ENCODE measurements around the gene HHEX.
A peak's percentile ranks its signal among the peaks of the same experiment; 100 is the strongest.

HHEX gene

DNA sequence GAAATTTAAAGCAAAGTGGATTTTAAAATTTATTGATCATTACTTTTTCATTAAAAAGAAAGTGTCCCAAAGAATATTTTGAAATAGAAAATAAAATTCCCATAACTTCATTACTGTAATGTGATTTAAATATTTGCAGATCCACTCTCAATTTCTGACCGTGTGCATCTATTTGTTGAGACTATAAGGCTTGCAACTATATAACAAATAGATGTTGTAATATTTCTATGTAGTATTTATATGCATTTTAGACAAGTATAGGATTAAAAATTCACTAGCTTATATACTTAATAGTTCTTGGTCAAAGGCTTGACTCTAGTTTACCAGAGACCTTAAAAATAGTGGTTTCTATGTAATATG, 3.8 kb downstream of the HHEX start:
- DNase-seq: no peak

DNA sequence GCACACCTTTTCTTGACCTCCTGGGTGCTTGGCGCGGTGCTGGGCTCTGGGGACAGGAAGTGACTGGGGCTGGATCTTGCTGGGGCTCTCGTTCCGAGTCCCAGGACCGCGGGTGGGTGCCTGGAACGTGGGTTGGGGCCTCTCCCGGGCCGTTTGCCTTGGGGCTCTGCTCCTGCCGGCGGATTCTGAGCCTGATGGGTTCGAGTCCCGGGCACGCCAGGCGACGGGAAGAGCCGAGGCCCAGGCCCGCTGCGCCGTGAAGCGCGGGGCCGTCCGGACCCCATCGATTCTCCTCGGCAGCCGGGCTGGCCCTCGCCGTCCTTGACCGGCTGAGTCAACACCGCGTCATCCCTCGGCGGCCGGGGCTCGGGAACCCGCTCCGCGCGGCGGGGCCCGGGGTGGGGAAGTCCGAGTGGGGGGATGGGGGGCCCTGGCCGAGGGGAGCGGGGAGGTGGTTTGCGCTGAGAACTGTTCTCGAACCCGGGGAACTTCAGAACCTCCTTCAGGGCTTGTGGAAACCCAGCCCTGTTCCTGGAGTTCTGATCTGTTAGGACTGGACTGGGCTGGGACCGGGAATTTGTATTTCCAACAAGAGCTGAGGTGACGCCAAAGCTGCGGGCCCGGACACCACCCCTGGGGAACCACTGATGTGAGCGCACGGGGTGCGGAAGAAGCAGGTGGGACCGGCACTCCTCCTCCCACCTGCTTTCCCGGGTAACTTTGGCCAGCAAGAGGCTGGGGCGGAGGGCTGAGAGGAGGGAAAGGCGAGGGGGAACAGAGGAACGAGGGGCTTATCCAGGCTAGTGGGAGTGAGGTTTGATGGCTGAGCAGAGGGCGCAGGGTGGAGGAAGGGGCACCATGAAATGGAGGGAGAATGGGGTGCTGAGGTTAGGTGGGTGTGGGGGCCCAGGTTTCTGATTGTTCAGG, 6.2 kb downstream of the HHEX start:
- DNase-seq: no peak

DNA sequence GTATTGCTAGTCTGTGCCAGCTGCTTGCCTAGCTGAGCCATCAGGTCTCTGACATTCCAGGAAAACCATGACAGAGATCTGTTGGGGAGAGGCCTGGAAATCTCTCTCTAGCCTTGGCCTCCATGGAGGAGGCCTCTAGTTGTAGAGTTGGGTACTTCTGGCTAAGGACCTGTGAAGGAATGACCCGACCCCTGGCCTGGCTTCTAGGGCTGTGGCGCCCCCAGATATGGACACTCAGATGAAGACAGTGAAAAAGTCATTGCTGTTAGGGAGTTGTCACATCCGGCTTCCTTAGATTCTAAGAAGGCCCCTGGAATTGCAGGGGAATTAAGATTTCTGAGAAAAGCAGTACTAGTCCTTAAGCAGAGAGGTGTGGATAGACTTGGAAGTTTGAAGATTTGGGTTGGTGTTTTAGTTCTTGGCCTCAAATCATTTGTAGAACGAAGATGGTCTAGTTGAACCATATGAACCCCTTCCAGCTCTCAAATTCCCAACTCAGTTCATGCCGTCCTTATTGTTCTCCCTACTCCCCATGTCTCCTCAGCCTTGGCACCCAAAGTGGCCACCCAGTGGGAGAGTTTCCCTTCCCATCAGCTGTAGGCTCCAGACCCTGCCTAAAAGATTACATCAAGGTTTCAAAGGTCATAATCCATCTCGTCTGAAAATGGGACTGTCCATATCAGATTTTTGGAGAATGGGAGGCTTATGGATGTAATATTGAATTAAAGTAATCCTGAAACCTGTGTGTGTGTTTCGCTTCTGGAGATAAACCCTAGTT, 7.0 kb downstream of the HHEX start:
- no peak for DNase-seq

DNA sequence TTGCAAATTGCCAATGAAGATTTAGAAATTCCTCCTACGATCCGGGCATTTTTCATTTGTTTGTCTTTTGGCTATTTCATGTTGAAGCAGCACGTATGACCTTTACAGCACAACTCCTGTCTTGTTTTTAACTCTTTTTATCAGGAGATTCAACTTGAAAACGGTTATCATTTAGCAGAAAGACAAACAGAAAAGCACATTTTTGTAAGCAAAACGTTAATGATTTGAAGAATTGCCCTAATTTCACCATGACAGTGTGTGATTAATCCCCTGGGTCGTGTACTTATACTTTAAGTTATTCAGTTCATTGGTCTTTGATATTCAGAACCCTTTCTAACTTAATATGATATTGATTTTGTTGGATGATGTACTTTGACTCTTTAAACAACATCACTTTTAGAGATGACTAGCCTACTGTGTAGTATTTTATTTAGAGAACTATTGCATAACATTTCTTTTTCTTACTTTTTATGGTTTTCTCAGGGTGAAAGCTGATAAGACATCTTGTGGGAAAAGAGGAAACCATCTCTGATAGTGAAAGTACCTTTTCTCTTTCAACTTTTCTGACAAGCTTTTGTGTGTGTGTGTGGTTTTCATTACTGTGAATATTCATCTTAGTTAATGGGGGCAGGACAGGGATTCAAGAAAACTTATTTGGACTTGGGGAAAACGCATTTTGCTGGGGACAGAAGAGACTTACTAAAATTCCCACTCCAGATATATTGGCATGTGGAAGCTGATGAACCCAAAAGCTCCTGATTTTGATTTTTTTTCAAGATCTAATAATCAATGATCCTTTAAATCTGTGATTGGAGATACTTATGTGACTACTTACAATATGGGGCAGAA, 8.1 kb downstream of the HHEX start:
- DNase-seq: peak; percentile 60 to 66

DNA sequence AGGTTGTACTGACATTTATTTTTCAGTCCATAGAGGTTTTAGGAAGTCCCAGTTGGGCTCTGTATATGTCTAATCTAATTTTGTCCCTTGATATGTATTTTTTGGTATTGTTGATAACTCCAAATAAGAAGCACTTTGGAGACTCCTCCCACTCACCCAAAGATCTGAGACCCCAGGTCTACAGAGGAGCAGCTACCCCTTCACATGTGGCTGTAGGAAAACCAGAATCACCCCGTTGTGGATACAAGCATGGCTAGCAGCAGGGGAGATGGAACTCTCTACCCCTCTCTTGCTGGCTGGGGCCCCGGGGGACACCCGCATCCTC, 9.4 kb downstream of the HHEX start:
- DNase-seq: no peak

DNA sequence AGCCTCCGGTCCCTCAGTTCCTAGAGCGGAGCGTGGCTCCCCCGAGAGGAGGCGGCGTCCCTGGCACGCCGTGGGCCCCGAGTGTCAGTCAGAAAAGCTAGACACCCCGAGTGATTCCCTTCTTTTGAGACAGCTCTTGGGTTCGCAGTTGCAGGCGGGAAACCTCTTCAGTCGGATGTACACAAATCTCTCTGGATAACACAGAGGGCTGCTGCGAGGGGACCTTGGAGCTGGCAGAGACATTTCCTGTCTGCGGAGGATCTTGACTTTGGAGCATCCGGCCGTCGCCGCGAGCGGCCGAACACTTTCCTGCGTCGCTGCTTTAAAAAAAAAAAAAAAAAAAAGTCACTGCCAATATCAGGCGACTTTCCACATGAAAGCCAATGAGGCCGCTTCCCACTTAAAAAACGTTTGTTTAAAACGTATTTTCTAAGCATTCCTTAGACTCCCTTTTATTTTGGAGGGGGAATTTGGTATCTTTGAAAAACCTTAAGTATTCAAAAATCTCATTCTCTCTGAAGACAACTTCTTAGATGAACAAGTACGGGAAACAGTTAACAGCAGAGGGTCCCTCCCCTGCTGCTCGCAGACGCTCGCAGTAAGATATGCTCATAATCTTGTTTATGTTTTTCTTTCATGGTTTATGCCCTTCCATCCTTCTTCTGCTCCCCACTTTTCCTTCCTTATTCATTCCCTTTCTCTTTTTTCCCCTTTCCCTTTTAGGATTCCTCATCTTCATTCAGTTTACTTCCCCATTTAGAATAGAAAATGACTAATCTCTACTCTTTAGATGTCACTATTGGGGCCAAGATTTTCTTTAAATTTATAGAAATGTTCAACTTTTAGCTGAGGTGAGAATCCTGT, 10.0 kb downstream of the HHEX start:
- peak; percentile 88 to 89 for DNase-seq

DNA sequence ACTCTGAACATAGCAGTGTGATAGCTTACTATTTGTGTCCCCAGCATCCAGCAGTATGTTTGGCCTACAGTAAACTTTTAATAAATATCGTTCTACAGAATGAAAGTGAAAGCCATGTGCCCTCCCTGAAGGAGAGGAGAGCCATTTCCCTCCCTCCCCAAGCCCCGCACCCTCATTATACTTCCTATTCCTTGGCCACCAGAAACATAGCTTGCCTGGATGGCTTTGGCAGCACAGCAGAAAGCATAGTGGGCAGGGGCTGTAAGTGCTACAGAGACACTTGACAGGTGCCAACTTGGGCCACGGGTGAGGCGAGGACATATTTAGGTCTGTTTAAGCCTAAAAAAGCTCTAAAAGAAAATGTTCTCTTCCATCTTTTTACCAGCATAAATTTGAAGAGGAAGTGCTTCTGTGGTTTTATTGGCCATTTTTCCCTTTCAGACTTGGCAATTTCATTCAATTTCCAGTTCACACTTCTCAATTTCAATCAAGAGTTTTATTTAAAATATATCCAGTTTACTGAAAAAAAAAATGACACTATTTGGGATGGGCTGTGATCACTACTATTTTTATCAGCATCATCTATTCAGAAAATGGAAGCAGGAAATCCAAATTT, 12.7 kb downstream of the HHEX start:
- peak; percentile 58 to 60 for DNase-seq

DNA sequence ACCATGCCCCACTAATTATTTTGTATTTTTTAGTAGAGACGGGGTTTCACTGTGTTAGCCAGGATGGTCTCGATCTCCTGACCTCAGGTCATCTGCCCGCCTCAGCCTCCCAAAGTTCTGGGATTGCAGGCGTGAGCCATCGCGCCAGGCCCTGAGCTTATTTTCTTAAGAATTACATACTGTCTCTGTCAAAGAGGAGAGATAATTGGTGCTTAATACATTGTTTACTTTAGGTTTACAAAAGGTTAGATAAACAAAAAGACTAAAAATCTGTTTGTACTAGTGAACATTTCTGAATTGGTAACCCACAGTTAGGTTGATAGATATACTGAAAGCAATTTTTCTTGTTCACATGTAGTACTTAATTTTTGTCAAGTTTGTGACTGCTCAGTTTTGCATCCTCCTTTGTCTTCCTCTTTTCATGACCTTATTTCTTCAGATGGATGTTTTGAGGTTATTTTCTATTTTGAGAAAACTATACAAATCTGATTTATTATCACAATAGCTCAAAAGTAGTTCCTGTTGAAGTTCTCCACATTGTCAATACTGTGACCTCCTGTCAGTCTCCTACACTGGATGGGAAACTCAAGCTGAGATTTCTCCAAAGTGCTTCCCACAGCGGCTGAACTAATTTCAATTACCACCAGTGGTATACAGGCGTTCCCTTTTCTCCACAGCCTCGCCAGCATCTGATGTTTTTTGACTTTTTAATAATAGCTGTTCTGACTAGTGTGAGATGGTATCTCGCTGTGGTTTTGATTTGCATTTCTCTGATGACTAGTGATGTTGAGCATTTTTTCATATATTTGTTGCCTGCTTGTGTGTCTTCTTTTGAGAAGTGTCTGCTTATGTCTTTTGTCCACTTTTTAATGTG, 22.5 kb downstream of the HHEX start:
- DNase-seq: peak in 1 of 2 experiments; percentile 27

DNA sequence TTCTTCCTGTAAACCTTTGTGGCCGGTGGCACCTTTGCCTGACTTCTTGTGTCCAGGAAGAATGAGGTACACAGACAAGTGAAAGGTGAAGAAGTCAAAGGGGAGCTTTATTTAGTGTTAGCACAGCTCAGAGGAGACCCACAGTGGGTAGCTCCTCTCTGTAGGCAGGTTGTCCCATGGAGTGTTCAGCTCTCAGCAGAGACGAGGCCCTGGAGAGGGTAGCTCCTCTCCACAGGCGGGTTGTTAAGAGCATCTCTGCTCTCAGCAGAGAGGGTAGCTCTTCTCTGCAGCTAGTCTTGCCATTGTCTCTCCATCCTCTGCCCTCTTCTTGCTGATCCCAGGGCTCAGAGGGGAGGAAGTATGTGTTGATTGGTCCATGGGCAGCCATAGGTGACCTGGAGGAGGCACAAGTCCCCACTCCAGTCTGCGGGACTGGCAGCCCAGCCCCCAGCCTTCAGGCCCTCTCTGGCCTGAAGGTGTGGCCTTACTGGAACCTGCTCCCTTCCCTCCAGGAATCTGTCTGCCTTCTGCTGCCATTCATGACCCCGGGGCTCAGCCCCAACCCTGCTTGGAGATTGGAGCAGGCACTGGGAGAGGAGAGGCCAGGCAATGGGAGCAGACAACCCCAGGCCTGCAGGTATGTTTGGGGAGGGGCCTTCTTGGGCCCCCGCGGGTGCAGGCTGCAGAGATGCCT, 24.5 kb downstream of the HHEX start:
- no peak for DNase-seq

DNA sequence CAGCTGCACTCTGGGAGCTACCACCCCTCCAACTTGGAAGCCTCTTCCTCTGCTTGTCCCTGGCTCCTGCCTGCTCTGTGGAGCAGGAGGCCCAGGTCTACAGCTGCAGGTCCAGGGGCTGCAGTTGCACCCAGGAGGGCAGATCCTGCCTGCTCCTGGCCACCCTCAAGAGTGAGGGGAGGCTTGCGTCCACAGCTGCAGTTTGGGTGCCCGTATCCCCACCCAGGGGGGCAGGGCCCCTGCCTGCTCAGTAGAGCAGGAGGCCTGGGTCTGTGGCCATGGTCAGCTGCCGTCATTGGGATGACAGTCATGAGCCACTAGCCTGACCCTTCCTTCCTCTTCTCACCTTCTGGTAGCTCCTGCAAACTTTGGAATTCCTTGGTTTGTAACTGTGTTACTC, 25.1 kb downstream of the HHEX start:
- no peak for DNase-seq

DNA sequence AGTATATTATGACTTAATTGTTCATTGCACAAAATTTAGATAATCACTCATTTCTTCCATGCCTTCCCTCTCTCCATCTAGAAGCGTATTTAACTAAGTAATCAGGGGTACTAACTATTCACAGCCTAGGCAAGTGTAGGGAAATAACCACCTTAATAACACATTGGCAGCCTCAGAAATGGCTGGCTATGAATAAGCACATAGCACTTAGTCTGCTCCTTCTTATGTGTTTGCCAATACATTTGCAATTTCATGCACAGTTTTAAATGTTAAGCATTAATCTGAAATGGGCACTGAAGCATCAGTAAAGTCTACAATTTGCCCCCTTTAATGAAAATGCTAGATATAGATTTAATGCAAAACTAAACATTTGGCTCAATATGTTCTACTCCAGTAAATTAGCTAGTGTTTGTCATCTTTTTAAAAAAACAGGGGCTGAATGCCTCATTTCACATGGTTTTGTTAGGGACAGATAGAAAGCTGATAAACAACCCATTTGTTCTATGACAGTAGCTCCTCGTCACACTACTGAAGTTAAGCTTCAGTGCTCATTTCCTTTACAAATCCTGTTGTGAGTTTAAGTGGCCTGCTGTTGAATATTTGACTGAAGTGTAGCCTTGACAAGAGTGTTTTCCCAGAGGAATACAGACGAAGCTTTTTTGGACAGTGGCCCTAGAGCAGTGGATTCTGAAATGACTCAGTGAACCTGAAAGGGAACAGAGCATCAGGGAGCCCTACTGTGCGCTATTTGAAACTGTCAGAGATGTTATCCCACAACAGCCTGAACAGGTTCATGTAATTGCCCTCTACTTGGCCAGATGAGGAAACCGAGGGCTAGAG, 30.5 kb downstream of the HHEX start:
- no peak for DNase-seq

DNA sequence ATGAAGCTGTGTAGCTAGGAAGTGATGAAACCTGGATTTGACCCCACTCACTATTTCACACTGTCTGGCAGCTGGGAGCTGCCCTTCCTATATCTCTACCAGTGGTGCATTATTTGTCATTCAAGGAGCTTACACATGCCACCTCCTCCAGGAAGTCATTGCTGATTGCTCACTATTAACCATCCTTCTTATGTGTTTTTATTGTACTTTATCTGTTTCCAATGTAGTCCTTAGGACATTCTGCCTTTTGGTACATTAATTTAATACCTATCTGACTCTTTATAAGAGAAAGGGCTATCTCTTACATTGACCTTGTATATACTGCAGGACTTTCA, 31.0 kb downstream of the HHEX start:
- no peak for DNase-seq

DNA sequence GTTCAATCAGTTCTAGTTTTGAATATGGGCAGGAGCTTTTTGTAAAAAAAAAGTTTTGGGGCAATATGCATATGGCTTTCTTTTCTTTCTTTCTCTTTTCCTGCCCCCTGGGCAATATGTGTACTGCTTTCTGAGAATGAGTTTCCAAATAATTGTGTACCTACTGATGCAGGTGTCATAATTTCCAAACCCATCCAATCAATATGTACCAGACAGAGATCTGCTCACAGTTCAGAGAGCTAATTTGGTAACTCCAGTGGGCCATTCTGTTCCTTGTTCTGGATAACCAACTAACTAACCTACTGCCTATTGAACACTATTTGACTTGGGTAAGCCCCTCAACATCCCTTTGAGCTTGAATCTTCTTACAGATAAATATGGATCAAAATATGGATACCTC, 32.6 kb downstream of the HHEX start:
- no peak for DNase-seq

DNA sequence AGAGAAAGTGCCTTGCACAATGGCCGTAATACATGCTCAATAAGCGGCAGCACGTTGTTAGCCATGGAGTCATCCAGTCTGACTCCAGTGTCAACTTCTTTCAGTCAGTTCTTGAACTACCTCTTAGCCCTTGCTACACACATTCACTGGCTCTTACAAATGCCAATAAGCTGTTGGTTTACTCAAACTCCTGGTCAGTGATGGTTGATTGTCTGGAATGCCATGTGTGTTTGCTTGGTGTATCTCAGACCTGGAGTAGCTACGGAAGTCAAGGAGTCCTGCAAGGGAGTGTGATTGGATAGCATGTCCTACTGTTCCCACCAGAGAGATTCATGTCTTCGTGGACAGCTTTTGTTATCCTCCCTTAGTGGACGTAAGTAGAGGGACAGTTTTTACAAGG, 37.4 kb downstream of the HHEX start:
- no peak for DNase-seq

DNA sequence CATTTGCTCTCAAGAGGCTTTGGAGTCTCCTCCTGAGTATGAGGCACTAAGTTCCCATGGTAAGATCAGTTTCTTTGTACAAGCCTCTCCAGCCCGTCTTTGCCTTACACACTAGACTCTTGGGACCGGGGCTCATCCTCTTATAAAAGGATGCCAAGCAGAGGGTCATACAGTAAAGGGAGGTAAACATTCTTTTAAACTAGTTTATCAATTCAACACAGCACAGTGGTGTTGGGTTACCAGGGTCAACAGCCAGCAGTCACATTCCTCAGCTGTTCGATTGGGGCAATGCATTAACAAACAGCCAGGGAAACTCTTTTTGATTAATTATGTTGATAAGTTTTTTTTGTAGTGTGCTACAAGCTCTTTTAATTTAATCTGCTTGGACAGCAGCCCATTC, 37.8 kb downstream of the HHEX start:
- no peak for DNase-seq

DNA sequence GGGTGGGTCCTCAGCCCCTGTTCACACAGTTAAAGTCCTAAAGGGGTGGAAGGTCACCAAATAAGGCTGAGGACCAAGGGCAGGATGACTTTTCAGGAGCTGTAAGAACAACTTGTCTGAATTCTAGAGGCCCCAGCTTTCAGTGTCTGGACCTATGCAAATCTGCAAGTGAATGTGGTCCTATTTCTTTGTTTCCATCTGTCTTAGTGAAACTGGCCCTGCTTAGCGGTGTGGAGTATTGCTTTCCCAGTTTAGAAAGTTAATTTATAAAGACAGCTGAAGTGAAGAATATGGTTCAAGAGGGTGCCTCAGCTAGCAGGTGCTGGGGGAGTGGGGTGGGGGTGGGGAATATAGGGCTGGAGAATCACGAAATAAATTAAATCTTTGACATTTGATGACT, 40.1 kb downstream of the HHEX start:
- DNase-seq: no peak

DNA sequence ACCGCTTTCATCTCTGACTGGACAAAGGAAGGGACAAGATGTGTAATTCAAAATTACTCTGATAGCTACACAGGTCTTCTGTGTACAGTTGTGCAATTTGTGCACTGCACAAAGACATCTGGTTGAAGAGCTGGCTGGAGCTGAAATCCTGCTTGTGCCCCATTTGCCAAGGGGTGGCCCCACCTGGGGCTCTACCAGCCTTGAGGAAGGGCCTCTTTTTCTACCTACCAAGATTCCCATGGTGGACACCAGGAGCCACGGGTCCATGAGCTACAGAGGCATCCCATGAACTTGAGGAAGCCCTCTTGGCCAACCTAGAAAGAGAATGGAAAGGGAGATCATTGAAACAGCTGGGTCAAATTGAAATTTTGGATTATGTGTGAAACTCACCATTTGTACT, 43.2 kb downstream of the HHEX start:
- no peak for DNase-seq

DNA sequence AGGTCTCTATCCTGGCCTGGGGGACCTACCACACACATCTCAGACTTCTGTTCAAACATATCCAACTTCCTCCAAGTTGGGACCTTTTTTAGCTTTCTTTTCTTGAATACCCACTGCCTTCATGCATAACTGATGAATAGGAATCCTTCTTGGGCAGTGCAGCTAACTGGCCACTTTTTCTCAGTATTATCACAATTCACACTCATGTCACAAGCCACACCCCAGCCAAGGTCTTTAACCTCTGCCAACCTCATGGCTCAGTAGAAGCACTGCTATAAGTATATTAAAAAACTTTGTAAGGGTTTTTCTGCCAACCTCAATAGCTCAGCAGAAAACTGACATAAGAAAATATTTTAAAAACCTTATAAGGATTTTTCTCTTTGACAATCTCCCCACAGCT, 44.5 kb downstream of the HHEX start:
- DNase-seq: no peak

DNA sequence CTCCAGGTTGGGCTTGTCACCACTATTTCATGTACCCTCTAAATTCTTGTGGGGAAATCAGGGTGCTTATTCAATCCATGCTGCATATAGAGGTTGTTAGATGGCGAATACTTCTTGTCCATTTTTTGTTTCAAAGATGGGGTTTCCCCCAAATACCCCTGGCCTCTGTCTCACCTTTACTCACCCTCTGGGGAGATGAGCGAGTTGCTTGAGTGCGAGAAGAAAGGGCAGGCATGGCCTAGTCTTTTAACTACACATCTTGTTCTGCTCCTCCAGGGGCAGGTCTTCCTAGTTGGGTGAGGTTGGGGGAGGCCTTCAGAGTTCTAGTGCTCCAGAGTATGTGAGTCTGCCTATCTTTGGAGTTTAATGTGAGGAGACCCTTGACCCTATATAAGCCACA, 46.2 kb downstream of the HHEX start:
- DNase-seq: no peak

DNA sequence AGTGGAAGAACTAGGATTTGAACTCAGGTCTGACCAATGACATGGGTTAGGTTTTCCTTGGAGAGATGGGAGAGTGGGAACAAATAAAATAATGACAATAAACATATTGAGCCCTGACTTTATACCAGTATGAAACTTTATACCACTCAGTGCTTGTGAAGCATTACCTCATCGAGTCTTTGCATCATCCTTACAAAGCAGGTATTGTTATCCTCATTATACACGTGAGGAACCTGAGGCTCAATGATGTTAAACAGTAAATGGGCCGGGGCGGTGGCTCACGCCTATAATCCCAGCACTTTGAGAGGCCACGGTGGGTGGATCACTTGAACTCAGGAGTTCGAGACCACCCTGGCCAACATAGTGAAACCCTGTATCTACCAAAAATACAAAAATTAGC, 47.7 kb downstream of the HHEX start:
- no peak for DNase-seq
